HepG2 (cell line): Measurements from ENCODE around the gene PPP4R4. TPM values are rescaled to one million over a fixed set of nuclear protein-coding genes. Genes with fewer than 3 reads are reported as not detected.
A peak's percentile ranks its signal among the peaks of the same experiment; 100 is the strongest.

Source experiments
- ATF1 ChIP-seq: IDR thresholded peaks from 2 replicates; pipeline ENCODE4 v1.6.1; 2016; ENCODE audit warnings: mild to moderate bottlenecking, control low read depth
- ERF ChIP-seq: IDR thresholded peaks from 2 replicates; pipeline ENCODE4 v1.6.1; 2018; ENCODE audit warnings: missing biosample characterization, missing genetic modification reagents
- KDM5B ChIP-seq: sonication (generic); formaldehyde crosslinking; IDR thresholded peaks from 2 replicates; pipeline ENCODE4 v1.4.0; 2020; ENCODE audit warnings: missing genetic modification reagents, mild to moderate bottlenecking, borderline replicate concordance
- LCORL ChIP-seq, 2 experiments: fragments of 450-650 bp in 1 of 2; sonication (generic) in 1 of 2; formaldehyde crosslinking in 1 of 2; IDR thresholded peaks; 2 replicates each; pipeline versions ENCODE4 v1.5.0 to v1.6.1; 2017 to 2020; ENCODE audit warnings: antibody characterized with exemption in 1 of 2, missing genetic modification reagents in 1 of 2
- MAF1 ChIP-seq: sonication (generic); formaldehyde crosslinking; IDR thresholded peaks from 2 replicates; pipeline ENCODE4 v1.5.0; 2020; ENCODE audit warnings: missing genetic modification reagents, borderline replicate concordance
- NONO ChIP-seq, 2 experiments: fragments of 450-650 bp in 1 of 2; sonication (generic) in 1 of 2; formaldehyde crosslinking in 1 of 2; IDR thresholded peaks in 1 of 2; conservative IDR thresholded peaks in 1 of 2; 2 replicates each; pipeline versions ENCODE4 v1.6.1 to v1.8.0; 2017 to 2022; ENCODE audit warnings: mild to moderate bottlenecking in 1 of 2, missing genetic modification reagents in 1 of 2, moderate library complexity in 1 of 2
- NR2F2 ChIP-seq: IDR thresholded peaks from 2 replicates; pipeline ENCODE4 v1.6.1; 2012; ENCODE audit warnings: low read depth, inconsistent platforms, borderline replicate concordance
- SPEN ChIP-seq: sonication (generic); formaldehyde crosslinking; IDR thresholded peaks from 2 replicates; pipeline ENCODE4 v1.5.1; 2020; ENCODE audit warnings: low read depth, mild to moderate bottlenecking, missing genetic modification reagents
- ZBTB40 ChIP-seq, 2 experiments: fragments of 450-650 bp in 1 of 2; sonication (generic) in 1 of 2; formaldehyde crosslinking in 1 of 2; IDR thresholded peaks; 2 replicates each; pipeline versions ENCODE4 v1.6.1 to v1.8.0; 2016 to 2022; ENCODE audit warnings: antibody characterized with exemption in 1 of 2, mild to moderate bottlenecking in 1 of 2, missing genetic modification reagents in 1 of 2
- ZNF12 ChIP-seq: sonication (generic); formaldehyde crosslinking; IDR thresholded peaks from 2 replicates; pipeline ENCODE4 v1.5.0; 2020; ENCODE audit warnings: missing genetic modification reagents
- ZNF609 ChIP-seq: sonication (generic); formaldehyde crosslinking; IDR thresholded peaks from 2 replicates; pipeline ENCODE4 v1.4.0; 2020; ENCODE audit warnings: mild to moderate bottlenecking, missing genetic modification reagents, borderline replicate concordance
- ZNF704 ChIP-seq: sonication (generic); formaldehyde crosslinking; IDR thresholded peaks from 2 replicates; pipeline ENCODE4 v1.8.1; 2023; ENCODE audit warnings: mild to moderate bottlenecking, inconsistent platforms, moderate library complexity, missing genetic modification reagents, borderline replicate concordance
- ZNF724P ChIP-seq: sonication (generic); formaldehyde crosslinking; IDR thresholded peaks from 2 replicates; pipeline ENCODE4 v1.8.0; 2022; ENCODE audit warnings: missing genetic modification reagents, borderline replicate concordance
- ZNF839 ChIP-seq: sonication (generic); formaldehyde crosslinking; IDR thresholded peaks from 2 replicates; pipeline ENCODE4 v1.4.0; 2020; ENCODE audit warnings: missing genetic modification reagents, mild to moderate bottlenecking, borderline replicate concordance
- polyA plus RNA-seq, 8 experiments: library from polyadenylated mRNA; depleted of rRNA in 3 of 8; stranded (reverse) in 7 of 8; unstranded in 1 of 8; fragments of >200 nt; fragmentation: Illumina TruSeq in 4 of 8; extraction: Trizol in 4 of 8; gene quantifications; 2 replicates each; pipeline versions ENCODE4 v1.2.1 to v1.2.3, GENCODE V29; 2011 to 2016; ENCODE audit warnings: low read depth in 4 of 8, missing spikeins in 1 of 8, mixed read lengths in 1 of 8; ENCODE audit not compliant: insufficient read depth in 1 of 8
- total RNA-seq, 5 experiments: library from RNA; depleted of rRNA; stranded (reverse); fragments of >200 nt; fragmentation: Illumina TruSeq; extraction: Trizol; gene quantifications; 2 replicates each; pipeline ENCODE4 v1.2.3, GENCODE V29; 2016; ENCODE audit warnings: low read depth in 1 of 5

The PPP4R4 gene
- total and polyA plus RNA-seq, 2 of the 13 experiments (the other 11 are each of a cell fraction or from before 2014, with no cell fraction given): 9.5 to 19.8 TPM

GRCh38 chr14:94173471-94173884 is 644 bp upstream of the PPP4R4 start (continued):
- TF ChIP-seq ZNF609 (CRISPR knock-in tag) (no peak), KDM5B (0 out of 2 replicates have a peak, but pooled peaks have one; percentile 28), ZNF12 (CRISPR knock-in tag) (no peak), MAF1 (CRISPR knock-in tag) (no peak), ATF1 (CRISPR knock-in tag) (no peak), LCORL (IDR thresholded peaks at IDR 0.05) (no peak), LCORL (CRISPR knock-in tag; IDR thresholded peaks at IDR 0.05) (peak; percentile 59; the same call in 1 of the 2 replicates), ZNF724P (CRISPR knock-in tag) (no peak), NONO (IDR thresholded peaks at IDR 0.05) (no peak), NONO (CRISPR knock-in tag; conservative IDR thresholded peaks at IDR 0.05) (no peak), ZNF839 (no peak), SPEN (CRISPR knock-in tag) (0 out of 2 replicates have a peak, but pooled peaks have one; percentile 1), NR2F2 (peak; percentile 27; the same call in 1 of the 2 replicates), ZNF704 (no peak), ERF (CRISPR knock-in tag) (no peak), ZBTB40 (IDR thresholded peaks at IDR 0.05) (no peak), ZBTB40 (CRISPR knock-in tag; IDR thresholded peaks at IDR 0.05) (no peak)
